Measurements from ENCODE around the gene SFR1. TPM values are rescaled to one million over a fixed set of nuclear protein-coding genes. Genes with fewer than 3 reads are reported as not detected.

SFR1 gene
- total RNA-seq (2014; rRNA removed; shearing (Covaris generic)), result 3.2 and 4.1 TPM in 2 replicates

- peak; percentile 99 for DNase-seq (ENCODE audit: low spot score)
These were observed at the start of gene SFR1 for GRCh38 chr10:104121485-104122224. Gene SFR1 (plus strand): TSS chr10:104122171. CDS start chr10:104122184, 13 bp downstream.

GRCh38 chr10:104072786-104073185 lies 49.2 kb upstream of the SFR1 start:
- no peak for DNase-seq (ENCODE audit: low spot score)

GRCh38 chr10:104074505-104074904 lies 47.5 kb upstream of the SFR1 start:
- DNase-seq (ENCODE audit: low spot score), result no peak

GRCh38 chr10:104076743-104077160 lies 45.2 kb upstream of the SFR1 start:
- no peak for DNase-seq (ENCODE audit: low spot score)

GRCh38 chr10:104077247-104077646 lies 44.7 kb upstream of the SFR1 start:
- no peak for DNase-seq (ENCODE audit: low spot score)

- DNase-seq (ENCODE audit: low spot score), result no peak
These were observed 44.3 kb upstream of the SFR1 start for GRCh38 chr10:104077663-104078151.

- DNase-seq (ENCODE audit: low spot score), result peak; percentile 62
These were observed 41.2 kb upstream of the SFR1 start for GRCh38 chr10:104080762-104081161.

- DNase-seq (ENCODE audit: low spot score), result no peak
These were observed 40.0 kb upstream of the SFR1 start for GRCh38 chr10:104081998-104082397.

GRCh38 chr10:104084482-104085142 lies 37.4 kb upstream of the SFR1 start:
- peak; percentile 47 for DNase-seq (ENCODE audit: low spot score)

GRCh38 chr10:104085801-104086400 lies 36.1 kb upstream of the SFR1 start, which contains the start of gene COL17A1:
Gene COL17A1 (minus strand): TSS chr10:104085880. CDS start chr10:104080673, 5,207 bp downstream.
- DNase-seq (ENCODE audit: low spot score), result peak; percentile 64

- no peak for DNase-seq (ENCODE audit: low spot score)
These were observed 33.7 kb upstream of the SFR1 start for GRCh38 chr10:104088239-104088638.

GRCh38 chr10:104089621-104090020 lies 32.4 kb upstream of the SFR1 start:
- DNase-seq (ENCODE audit: low spot score), result no peak

- no peak for DNase-seq (ENCODE audit: low spot score)
These were observed 31.4 kb upstream of the SFR1 start for GRCh38 chr10:104090611-104091010.

GRCh38 chr10:104092749-104093148 lies 29.2 kb upstream of the SFR1 start:
- no peak for DNase-seq (ENCODE audit: low spot score)

- no peak for DNase-seq (ENCODE audit: low spot score)
These were observed 25.3 kb upstream of the SFR1 start for GRCh38 chr10:104096692-104097091.

- DNase-seq (ENCODE audit: low spot score), result no peak
These were observed 23.5 kb upstream of the SFR1 start for GRCh38 chr10:104098358-104098925.

GRCh38 chr10:104099269-104099668 lies 22.7 kb upstream of the SFR1 start:
- no peak for DNase-seq (ENCODE audit: low spot score)

- no peak for DNase-seq (ENCODE audit: low spot score)
These were observed 22.0 kb upstream of the SFR1 start for GRCh38 chr10:104099941-104100340.

GRCh38 chr10:104100795-104101194 lies 21.2 kb upstream of the SFR1 start:
- no peak for DNase-seq (ENCODE audit: low spot score)

- DNase-seq (ENCODE audit: low spot score), result no peak
These were observed 20.1 kb upstream of the SFR1 start for GRCh38 chr10:104101902-104102301.

GRCh38 chr10:104103956-104104355 lies 18.0 kb upstream of the SFR1 start:
- no peak for DNase-seq (ENCODE audit: low spot score)

GRCh38 chr10:104104418-104104817 lies 17.6 kb upstream of the SFR1 start:
- no peak for DNase-seq (ENCODE audit: low spot score)
